GM23338 (cell line): ENCODE measurements around the gene GTF2H1. TPM values are rescaled to one million over a fixed set of nuclear protein-coding genes. Genes with fewer than 3 reads are reported as not detected.

ENCODE experiments used
- ATAC-seq: fragments of 200-7000 bp; cut with Tn5 transposase; 3 replicates; pipeline ENCODE4 v1.9.1; 2020
- DNase-seq: peaks from one replicate; pipeline ENCODE4 v3.0.0-alpha.2; 2015; ENCODE audit warnings: low spot score
- H2AFZ ChIP-seq: fragments of 200-600 bp; sonication (generic); 2 replicates; pipeline ENCODE4 v1.8.0; 2016; ENCODE audit warnings: antibody characterized with exemption, mild to moderate bottlenecking, moderate library complexity
- H3F3A ChIP-seq: fragments of 200-600 bp; sonication (generic); replicated peaks from 2 replicates; pipeline ENCODE4 v1.8.0; 2017; ENCODE audit warnings: antibody characterized with exemption, mixed run types, low read depth
- H3K27ac ChIP-seq: fragments of 200-600 bp; sonication (generic); 2 replicates; pipeline ENCODE4 v1.6.1; 2016; ENCODE audit warnings: low read depth
- H3K27me3 ChIP-seq: fragments of 200-600 bp; sonication (generic); 2 replicates; pipeline ENCODE4 v1.8.0; 2016; ENCODE audit warnings: mild to moderate bottlenecking, mixed run types, moderate library complexity; ENCODE audit not compliant: insufficient read depth
- H3K36me3 ChIP-seq: fragments of 200-600 bp; sonication (generic); 2 replicates; pipeline ENCODE4 v1.8.0; 2016; ENCODE audit warnings: mild to moderate bottlenecking; ENCODE audit not compliant: insufficient read depth
- H3K4me1 ChIP-seq: fragments of 200-600 bp; sonication (generic); 2 replicates; pipeline ENCODE4 v1.8.0; 2016; ENCODE audit warnings: mild to moderate bottlenecking, moderate library complexity; ENCODE audit not compliant: insufficient read depth
- H3K4me2 ChIP-seq: fragments of 200-600 bp; sonication (generic); 2 replicates; pipeline ENCODE4 v1.7.1; 2017; ENCODE audit warnings: mixed run types
- H3K4me3 ChIP-seq: fragments of 200-600 bp; sonication (generic); 2 replicates; pipeline ENCODE4 v1.6.1; 2016; ENCODE audit warnings: mixed run types
- H3K79me2 ChIP-seq: fragments of 200-600 bp; sonication (generic); replicated peaks from 2 replicates; pipeline ENCODE4 v1.8.0; 2017; ENCODE audit warnings: mild to moderate bottlenecking; ENCODE audit not compliant: insufficient read depth
- H3K9me2 ChIP-seq: fragments of 200-600 bp; sonication (generic); 2 replicates; pipeline ENCODE4 v1.8.0; 2017; ENCODE audit not compliant: insufficient read depth
- H4K20me1 ChIP-seq: fragments of 200-600 bp; sonication (generic); replicated peaks from 2 replicates; pipeline ENCODE4 v1.8.0; 2017; ENCODE audit warnings: mild to moderate bottlenecking; ENCODE audit not compliant: insufficient read depth
- H3K27ac Mint-ChIP-seq: 2 replicates; pipeline ENCODE4 v1.8.0; 2020; ENCODE audit warnings: inconsistent platforms, mild to moderate bottlenecking, moderate library complexity, mixed read lengths
- H3K27me3 Mint-ChIP-seq: 3 replicates; pipeline ENCODE4 v1.8.0; 2022; ENCODE audit warnings: low read depth, mild to moderate bottlenecking, moderate library complexity, mixed read lengths, inconsistent platforms; ENCODE audit not compliant: insufficient read depth, poor library complexity
- H3K36me3 Mint-ChIP-seq: 3 replicates; pipeline ENCODE4 v1.8.0; 2021; ENCODE audit warnings: low read depth, mild to moderate bottlenecking, inconsistent platforms, moderate library complexity, mixed read lengths
- H3K4me1 Mint-ChIP-seq: 3 replicates; pipeline ENCODE4 v1.8.0; 2020; ENCODE audit warnings: mild to moderate bottlenecking, inconsistent platforms, mixed read lengths
- H3K4me3 Mint-ChIP-seq: 3 replicates; pipeline ENCODE4 v1.8.0; 2021; ENCODE audit warnings: moderate library complexity, mild to moderate bottlenecking, inconsistent platforms, mixed read lengths
- H3K9me3 Mint-ChIP-seq: 3 replicates; pipeline ENCODE4 v1.8.0; 2020; ENCODE audit warnings: moderate library complexity, mild to moderate bottlenecking, inconsistent platforms, mixed read lengths
- CREB1 ChIP-seq: fragments of 250-450 bp; sonication (Bioruptor Pico); IDR thresholded peaks from 2 replicates; pipeline ENCODE4 v1.5.0; 2020; ENCODE audit warnings: low read depth, mild to moderate bottlenecking, moderate library complexity
- CTCF ChIP-seq, 2 experiments: fragments of 200-600 bp in 1 of 2; sonication (generic) in 1 of 2; conservative IDR thresholded peaks; 2 replicates each; pipeline versions ENCODE4 v1.5.1 to v1.6.1; 2016 to 2017; ENCODE audit warnings: antibody characterized with exemption in 2 of 2, low read depth in 2 of 2, mild to moderate bottlenecking in 2 of 2, moderate library complexity in 1 of 2
- ETS1 ChIP-seq: IDR thresholded peaks from 2 replicates; pipeline ENCODE4 v1.6.1; 2016; ENCODE audit warnings: antibody characterized with exemption
- EZH2 ChIP-seq: fragments of 200-600 bp; sonication (generic); IDR thresholded peaks from one replicate; pipeline ENCODE4 v1.8.0; 2017; ENCODE audit warnings: antibody characterized with exemption, mild to moderate bottlenecking, low read depth; ENCODE audit not compliant: unreplicated experiment
- EZH2phosphoT487 ChIP-seq: fragments of 200-600 bp; sonication (generic); IDR thresholded peaks from one replicate; pipeline ENCODE4 v1.8.1; 2018; ENCODE audit warnings: antibody characterized with exemption; ENCODE audit not compliant: unreplicated experiment
- JUNB ChIP-seq: IDR thresholded peaks from one replicate; pipeline ENCODE4 v1.6.1; 2016; ENCODE audit warnings: antibody characterized with exemption; ENCODE audit not compliant: unreplicated experiment
- NANOG ChIP-seq: IDR thresholded peaks from 2 replicates; pipeline ENCODE4 v1.6.1; 2016; ENCODE audit warnings: antibody characterized with exemption, borderline replicate concordance
- POLR2AphosphoS5 ChIP-seq: IDR thresholded peaks from 2 replicates; pipeline ENCODE4 v1.6.1; 2016; ENCODE audit warnings: antibody characterized with exemption, low read depth
- REST ChIP-seq: IDR thresholded peaks from one replicate; pipeline ENCODE4 v1.6.1; 2018; ENCODE audit warnings: antibody characterized with exemption; ENCODE audit not compliant: unreplicated experiment
- STAT1 ChIP-seq: IDR thresholded peaks from one replicate; pipeline ENCODE4 v1.6.1; 2016; ENCODE audit warnings: antibody characterized with exemption; ENCODE audit not compliant: unreplicated experiment
- ZNF114 ChIP-seq: fragments of 250-450 bp; sonication (Bioruptor Pico); IDR thresholded peaks from 2 replicates; pipeline ENCODE4 v1.5.0; 2020; ENCODE audit warnings: mild to moderate bottlenecking, moderate library complexity
- ZNF331 ChIP-seq: fragments of 250-450 bp; sonication (Bioruptor Pico); IDR thresholded peaks from 2 replicates; pipeline ENCODE4 v1.5.0; 2020; ENCODE audit warnings: low read depth, mild to moderate bottlenecking, moderate library complexity
- ZNF462 ChIP-seq: fragments of 250-450 bp; sonication (Bioruptor Pico); IDR thresholded peaks from 2 replicates; pipeline ENCODE4 v1.5.0; 2020; ENCODE audit warnings: mild to moderate bottlenecking, moderate library complexity
- polyA plus RNA-seq: library from polyadenylated mRNA; unstranded; fragments of >200 nt; fragmentation: Nextera tagmentation; extraction: Ambion mirVana; gene quantifications from 2 replicates; pipeline ENCODE4 v1.2.1, GENCODE V29; 2016
- total RNA-seq: library from RNA; depleted of rRNA; stranded (reverse); fragments of >200 nt; shearing (Covaris generic); gene quantifications from 2 replicates; pipeline ENCODE4 v1.2.3, GENCODE V29; 2014

GTF2H1 gene
- total and polyA plus RNA-seq, 2 experiments from 2014 or later = 16.5 to 43.6 TPM

GRCh38 chr11:18320617-18321016 lies 1.8 kb upstream of the GTF2H1 start:
- H3K4me3 ChIP-seq = peak overlapping the region; percentile 83
- Mint-ChIP-seq H3K27ac (no peak overlapping the region), H3K4me3 (peak overlapping the region; percentile 62), H3K27me3 (peaks cover 7% of the 10 kb centered on the region), H3K4me1 (peaks cover 30% of the 10 kb centered on the region), H3K9me3 (no peaks in the 10 kb centered on the region), H3K36me3 (peaks cover 13% of the 10 kb centered on the region; the same call in 2 of the 3 replicates)
- ATAC-seq (no peak), DNase-seq (no peak)
- H3K27ac ChIP-seq = no peak overlapping the region
- no peaks in the 10 kb centered on the region for H3K9me2 ChIP-seq
- H3K4me2 ChIP-seq = peak overlapping the region; percentile 94
- H3K27me3 ChIP-seq = no peaks in the 10 kb centered on the region
- H3K36me3 ChIP-seq = peaks cover 13% of the 10 kb centered on the region
- TF ChIP-seq ETS1 (no peak), ZNF331 (CRISPR knock-in tag) (no peak), JUNB (no peak), REST (no peak), NANOG (no peak), CREB1 (CRISPR knock-in tag) (no peak), EZH2phosphoT487 (no peak), CTCF (conservative IDR thresholded peaks at IDR 0.05; ENCODE audit: low read depth in 2 of 2) (no peak), STAT1 (no peak), ZNF462 (CRISPR knock-in tag) (no peak), ZNF114 (CRISPR knock-in tag) (no peak), EZH2 (no peak), POLR2AphosphoS5 (no peak)
- H3K4me1 ChIP-seq = peaks cover 19% of the 10 kb centered on the region
- H2AFZ ChIP-seq = no peak overlapping the region
- H4K20me1 ChIP-seq = no peaks in the 10 kb centered on the region; the same call in 1 of the 2 replicates
- H3K79me2 ChIP-seq = peaks cover 91% of the 10 kb centered on the region
- H3F3A ChIP-seq = no peaks in the 10 kb centered on the region
